HepG2 (cell line): Measurements from ENCODE around the gene CCL1.

ENCODE experiments used
- CTCF ChIP-seq: sonication (generic); formaldehyde crosslinking; IDR thresholded peaks from 2 replicates; pipeline ENCODE4 v1.5.0; 2020; ENCODE audit warnings: mild to moderate bottlenecking, missing genetic modification reagents, moderate library complexity
- NR1H2 ChIP-seq: sonication (generic); formaldehyde crosslinking; IDR thresholded peaks from 2 replicates; pipeline ENCODE4 v1.8.1; 2022; ENCODE audit warnings: low read depth, missing genetic modification reagents, borderline replicate concordance
- SMAD3 ChIP-seq: sonication (generic); formaldehyde crosslinking; IDR thresholded peaks from 2 replicates; pipeline ENCODE4 v1.4.0; 2020; ENCODE audit warnings: missing genetic modification reagents
- ZNF451 ChIP-seq: sonication (generic); formaldehyde crosslinking; IDR thresholded peaks from 2 replicates; pipeline ENCODE4 v1.5.0; 2020; ENCODE audit warnings: mild to moderate bottlenecking, missing genetic modification reagents
- ZNF629 ChIP-seq: sonication (generic); formaldehyde crosslinking; conservative IDR thresholded peaks from 2 replicates; pipeline ENCODE4 v1.5.0; 2020; ENCODE audit warnings: missing genetic modification reagents
- ZNF761 ChIP-seq: sonication (generic); formaldehyde crosslinking; conservative IDR thresholded peaks from 2 replicates; pipeline ENCODE4 v1.4.0; 2020; ENCODE audit warnings: mild to moderate bottlenecking, missing genetic modification reagents
- TF ChIP-seq, protein P1 (sequence below), 2 experiments: sonication (generic) in 1 of 2; formaldehyde crosslinking in 1 of 2; IDR thresholded peaks; 2 replicates each; pipeline versions ENCODE4 v1.4.0 to v1.6.1; 2018 to 2020; ENCODE audit warnings: missing genetic modification reagents in 2 of 2, borderline replicate concordance in 1 of 2, low read depth in 1 of 2, mild to moderate bottlenecking in 1 of 2, missing biosample characterization in 1 of 2
- TF ChIP-seq, protein P2 (sequence below): sonication (generic); formaldehyde crosslinking; IDR thresholded peaks from 2 replicates; pipeline ENCODE4 v1.5.0; 2020; ENCODE audit warnings: missing genetic modification reagents
- TF ChIP-seq, protein P3 (sequence below), 2 experiments: sonication (generic) in 1 of 2; formaldehyde crosslinking in 1 of 2; IDR thresholded peaks; 2 replicates each; pipeline versions ENCODE4 v1.5.1 to v1.6.1; 2011 to 2020; ENCODE audit warnings: borderline replicate concordance in 1 of 2, low read depth in 1 of 2, low read length in 1 of 2, mild to moderate bottlenecking in 1 of 2, missing genetic modification reagents in 1 of 2, moderate library complexity in 1 of 2

- no peak for TF ChIP-seq NR1H2 (CRISPR knock-in tag)
- no peak for TF ChIP-seq ZNF451 (CRISPR knock-in tag)
- TF ChIP-seq ZNF629: no peak
- no peak for TF ChIP-seq CTCF (CRISPR knock-in tag)
- TF ChIP-seq, protein P1, sequence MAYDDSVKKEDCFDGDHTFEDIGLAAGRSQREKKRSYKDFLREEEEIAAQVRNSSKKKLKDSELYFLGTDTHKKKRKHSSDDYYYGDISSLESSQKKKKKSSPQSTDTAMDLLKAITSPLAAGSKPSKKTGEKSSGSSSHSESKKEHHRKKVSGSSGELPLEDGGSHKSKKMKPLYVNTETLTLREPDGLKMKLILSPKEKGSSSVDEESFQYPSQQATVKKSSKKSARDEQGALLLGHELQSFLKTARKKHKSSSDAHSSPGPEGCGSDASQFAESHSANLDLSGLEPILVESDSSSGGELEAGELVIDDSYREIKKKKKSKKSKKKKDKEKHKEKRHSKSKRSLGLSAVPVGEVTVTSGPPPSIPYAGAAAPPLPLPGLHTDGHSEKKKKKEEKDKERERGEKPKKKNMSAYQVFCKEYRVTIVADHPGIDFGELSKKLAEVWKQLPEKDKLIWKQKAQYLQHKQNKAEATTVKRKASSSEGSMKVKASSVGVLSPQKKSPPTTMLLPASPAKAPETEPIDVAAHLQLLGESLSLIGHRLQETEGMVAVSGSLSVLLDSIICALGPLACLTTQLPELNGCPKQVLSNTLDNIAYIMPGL (CRISPR knock-in tag; IDR thresholded peaks at IDR 0.05; ENCODE audit: borderline replicate concordance in 1 of 2, low read depth in 1 of 2): no peak
- TF ChIP-seq, protein P2, sequence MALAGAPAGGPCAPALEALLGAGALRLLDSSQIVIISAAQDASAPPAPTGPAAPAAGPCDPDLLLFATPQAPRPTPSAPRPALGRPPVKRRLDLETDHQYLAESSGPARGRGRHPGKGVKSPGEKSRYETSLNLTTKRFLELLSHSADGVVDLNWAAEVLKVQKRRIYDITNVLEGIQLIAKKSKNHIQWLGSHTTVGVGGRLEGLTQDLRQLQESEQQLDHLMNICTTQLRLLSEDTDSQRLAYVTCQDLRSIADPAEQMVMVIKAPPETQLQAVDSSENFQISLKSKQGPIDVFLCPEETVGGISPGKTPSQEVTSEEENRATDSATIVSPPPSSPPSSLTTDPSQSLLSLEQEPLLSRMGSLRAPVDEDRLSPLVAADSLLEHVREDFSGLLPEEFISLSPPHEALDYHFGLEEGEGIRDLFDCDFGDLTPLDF (CRISPR knock-in tag): no peak
- no peak for TF ChIP-seq ZNF761 (CRISPR knock-in tag)
- TF ChIP-seq, protein P3, sequence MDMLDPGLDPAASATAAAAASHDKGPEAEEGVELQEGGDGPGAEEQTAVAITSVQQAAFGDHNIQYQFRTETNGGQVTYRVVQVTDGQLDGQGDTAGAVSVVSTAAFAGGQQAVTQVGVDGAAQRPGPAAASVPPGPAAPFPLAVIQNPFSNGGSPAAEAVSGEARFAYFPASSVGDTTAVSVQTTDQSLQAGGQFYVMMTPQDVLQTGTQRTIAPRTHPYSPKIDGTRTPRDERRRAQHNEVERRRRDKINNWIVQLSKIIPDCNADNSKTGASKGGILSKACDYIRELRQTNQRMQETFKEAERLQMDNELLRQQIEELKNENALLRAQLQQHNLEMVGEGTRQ (IDR thresholded peaks at IDR 0.05; ENCODE audit: low read depth, low read length): no peak
- TF ChIP-seq, protein P3 (CRISPR knock-in tag; IDR thresholded peaks at IDR 0.05; ENCODE audit: borderline replicate concordance): no peak
- no peak for TF ChIP-seq SMAD3
Measured at GRCh38 chr17:34313164-34313563, 49.9 kb downstream of the CCL1 start.
